Measurements from ENCODE around the gene ELL2. TPM values are rescaled to one million over a fixed set of nuclear protein-coding genes. Genes with fewer than 3 reads are reported as not detected.

Gene ELL2
- total and polyA plus RNA-seq, 2 of the 13 experiments (the other 11 are each of a cell fraction or from before 2014, with no cell fraction given): 78.9 to 97.1 TPM

DNA sequence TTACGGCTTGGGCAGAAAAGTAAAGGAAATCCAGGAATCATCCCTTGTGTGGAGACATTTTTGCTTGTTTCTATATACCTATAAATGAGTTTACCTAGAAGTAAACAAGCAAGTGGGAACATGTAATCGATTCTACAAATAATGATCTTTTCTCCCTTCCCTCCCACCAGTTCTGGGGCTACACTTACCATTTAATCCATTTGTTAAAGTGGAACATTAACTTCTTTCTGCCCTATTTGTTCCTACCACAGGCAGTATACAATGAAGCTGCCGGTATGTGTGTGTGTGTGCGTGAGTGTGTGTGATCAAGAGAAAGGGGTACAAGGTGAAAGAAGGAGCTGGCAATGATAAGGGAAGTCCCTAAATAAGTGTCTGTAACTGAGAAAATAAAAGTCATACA is 26.4 kb upstream of the ELL2 start (continued):
- TF ChIP-seq, protein P1, sequence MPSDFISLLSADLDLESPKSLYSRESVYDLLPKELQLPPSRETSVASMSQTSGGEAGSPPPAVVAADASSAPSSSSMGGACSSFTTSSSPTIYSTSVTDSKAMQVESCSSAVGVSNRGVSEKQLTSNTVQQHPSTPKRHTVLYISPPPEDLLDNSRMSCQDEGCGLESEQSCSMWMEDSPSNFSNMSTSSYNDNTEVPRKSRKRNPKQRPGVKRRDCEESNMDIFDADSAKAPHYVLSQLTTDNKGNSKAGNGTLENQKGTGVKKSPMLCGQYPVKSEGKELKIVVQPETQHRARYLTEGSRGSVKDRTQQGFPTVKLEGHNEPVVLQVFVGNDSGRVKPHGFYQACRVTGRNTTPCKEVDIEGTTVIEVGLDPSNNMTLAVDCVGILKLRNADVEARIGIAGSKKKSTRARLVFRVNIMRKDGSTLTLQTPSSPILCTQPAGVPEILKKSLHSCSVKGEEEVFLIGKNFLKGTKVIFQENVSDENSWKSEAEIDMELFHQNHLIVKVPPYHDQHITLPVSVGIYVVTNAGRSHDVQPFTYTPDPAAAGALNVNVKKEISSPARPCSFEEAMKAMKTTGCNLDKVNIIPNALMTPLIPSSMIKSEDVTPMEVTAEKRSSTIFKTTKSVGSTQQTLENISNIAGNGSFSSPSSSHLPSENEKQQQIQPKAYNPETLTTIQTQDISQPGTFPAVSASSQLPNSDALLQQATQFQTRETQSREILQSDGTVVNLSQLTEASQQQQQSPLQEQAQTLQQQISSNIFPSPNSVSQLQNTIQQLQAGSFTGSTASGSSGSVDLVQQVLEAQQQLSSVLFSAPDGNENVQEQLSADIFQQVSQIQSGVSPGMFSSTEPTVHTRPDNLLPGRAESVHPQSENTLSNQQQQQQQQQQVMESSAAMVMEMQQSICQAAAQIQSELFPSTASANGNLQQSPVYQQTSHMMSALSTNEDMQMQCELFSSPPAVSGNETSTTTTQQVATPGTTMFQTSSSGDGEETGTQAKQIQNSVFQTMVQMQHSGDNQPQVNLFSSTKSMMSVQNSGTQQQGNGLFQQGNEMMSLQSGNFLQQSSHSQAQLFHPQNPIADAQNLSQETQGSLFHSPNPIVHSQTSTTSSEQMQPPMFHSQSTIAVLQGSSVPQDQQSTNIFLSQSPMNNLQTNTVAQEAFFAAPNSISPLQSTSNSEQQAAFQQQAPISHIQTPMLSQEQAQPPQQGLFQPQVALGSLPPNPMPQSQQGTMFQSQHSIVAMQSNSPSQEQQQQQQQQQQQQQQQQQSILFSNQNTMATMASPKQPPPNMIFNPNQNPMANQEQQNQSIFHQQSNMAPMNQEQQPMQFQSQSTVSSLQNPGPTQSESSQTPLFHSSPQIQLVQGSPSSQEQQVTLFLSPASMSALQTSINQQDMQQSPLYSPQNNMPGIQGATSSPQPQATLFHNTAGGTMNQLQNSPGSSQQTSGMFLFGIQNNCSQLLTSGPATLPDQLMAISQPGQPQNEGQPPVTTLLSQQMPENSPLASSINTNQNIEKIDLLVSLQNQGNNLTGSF (CRISPR knock-in tag; IDR thresholded peaks at IDR 0.05): no peak
- peak; percentile 66 for TF ChIP-seq HNF4A (CRISPR knock-in tag; IDR thresholded peaks at IDR 0.05)
- TF ChIP-seq, protein P2, sequence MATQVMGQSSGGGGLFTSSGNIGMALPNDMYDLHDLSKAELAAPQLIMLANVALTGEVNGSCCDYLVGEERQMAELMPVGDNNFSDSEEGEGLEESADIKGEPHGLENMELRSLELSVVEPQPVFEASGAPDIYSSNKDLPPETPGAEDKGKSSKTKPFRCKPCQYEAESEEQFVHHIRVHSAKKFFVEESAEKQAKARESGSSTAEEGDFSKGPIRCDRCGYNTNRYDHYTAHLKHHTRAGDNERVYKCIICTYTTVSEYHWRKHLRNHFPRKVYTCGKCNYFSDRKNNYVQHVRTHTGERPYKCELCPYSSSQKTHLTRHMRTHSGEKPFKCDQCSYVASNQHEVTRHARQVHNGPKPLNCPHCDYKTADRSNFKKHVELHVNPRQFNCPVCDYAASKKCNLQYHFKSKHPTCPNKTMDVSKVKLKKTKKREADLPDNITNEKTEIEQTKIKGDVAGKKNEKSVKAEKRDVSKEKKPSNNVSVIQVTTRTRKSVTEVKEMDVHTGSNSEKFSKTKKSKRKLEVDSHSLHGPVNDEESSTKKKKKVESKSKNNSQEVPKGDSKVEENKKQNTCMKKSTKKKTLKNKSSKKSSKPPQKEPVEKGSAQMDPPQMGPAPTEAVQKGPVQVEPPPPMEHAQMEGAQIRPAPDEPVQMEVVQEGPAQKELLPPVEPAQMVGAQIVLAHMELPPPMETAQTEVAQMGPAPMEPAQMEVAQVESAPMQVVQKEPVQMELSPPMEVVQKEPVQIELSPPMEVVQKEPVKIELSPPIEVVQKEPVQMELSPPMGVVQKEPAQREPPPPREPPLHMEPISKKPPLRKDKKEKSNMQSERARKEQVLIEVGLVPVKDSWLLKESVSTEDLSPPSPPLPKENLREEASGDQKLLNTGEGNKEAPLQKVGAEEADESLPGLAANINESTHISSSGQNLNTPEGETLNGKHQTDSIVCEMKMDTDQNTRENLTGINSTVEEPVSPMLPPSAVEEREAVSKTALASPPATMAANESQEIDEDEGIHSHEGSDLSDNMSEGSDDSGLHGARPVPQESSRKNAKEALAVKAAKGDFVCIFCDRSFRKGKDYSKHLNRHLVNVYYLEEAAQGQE (IDR thresholded peaks at IDR 0.05; ENCODE audit: borderline replicate concordance in 1 of 2, low read depth in 1 of 2, low read length in 2 of 2): no peak
- no peak for TF ChIP-seq ELF4 (CRISPR knock-in tag; IDR thresholded peaks at IDR 0.05; ENCODE audit: borderline replicate concordance)
- TF ChIP-seq EED (CRISPR knock-in tag; IDR thresholded peaks at IDR 0.05): no peak
- TF ChIP-seq ZNF547 (CRISPR knock-in tag; IDR thresholded peaks at IDR 0.05): no peak

Measured in HepG2 (cell line).